ENCODE measurements around the gene ASAP2. TPM values are rescaled to one million over a fixed set of nuclear protein-coding genes. Genes with fewer than 3 reads are reported as not detected.
A peak's percentile ranks its signal among the peaks of the same experiment; 100 is the strongest.

The ASAP2 gene
- total and polyA plus RNA-seq, 9 of the 15 experiments (the other 6 are each of a cell fraction or from before 2014, with no cell fraction given): 0.06 to 4.3 (median 3.1) TPM

DNA sequence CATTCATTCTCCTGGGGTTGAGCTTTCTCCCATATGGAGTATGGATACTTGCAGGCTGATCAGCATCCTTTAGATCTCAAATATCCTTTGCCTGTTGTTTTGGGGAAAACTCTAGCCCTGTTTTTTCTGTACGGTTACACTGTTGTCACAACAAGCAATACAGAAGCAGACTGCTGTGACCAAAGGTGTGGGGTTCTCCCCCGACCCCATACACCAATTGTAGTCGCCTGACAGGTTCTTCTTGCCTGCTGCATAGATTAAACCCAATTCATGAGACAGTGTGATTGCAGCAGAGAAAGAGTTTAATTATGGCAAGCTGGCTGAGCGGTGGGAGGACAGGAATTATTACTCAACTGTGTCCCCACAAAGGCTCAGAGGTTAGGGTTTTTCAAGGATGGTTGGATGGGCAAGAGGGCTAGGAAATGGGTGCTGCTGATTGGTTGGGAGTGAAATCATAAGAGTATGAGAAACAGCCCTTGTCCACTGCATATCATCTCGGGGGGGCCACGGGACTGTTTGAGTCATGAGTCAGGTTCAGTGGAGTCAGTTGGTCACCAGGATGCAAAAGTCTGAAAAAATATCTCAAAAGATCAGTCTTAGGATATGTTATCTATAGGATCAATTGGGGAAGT, 176.1 kb downstream of the ASAP2 start:
- Histone ChIP-seq H3K4me3 (no peak overlapping the region), H3K79me2 (ENCODE audit: control insufficient read depth, insufficient read depth, low read length) (no peaks in the 10 kb centered on the region), H3K9me1 (ENCODE audit: control insufficient read depth, insufficient read depth, low read length) (no peaks in the 10 kb centered on the region), H3K27ac (ENCODE audit: extremely low read depth, low read depth, low read length) (no peak overlapping the region), H3K4me2 (ENCODE audit: insufficient read depth, low read length) (no peak overlapping the region), H3K9me3 (replicated peaks; ENCODE audit: control insufficient read depth, insufficient read depth, low read depth, low read length) (no peaks in the 10 kb centered on the region), H4K20me1 (replicated peaks; ENCODE audit: control insufficient read depth, insufficient read depth, low read length) (no peaks in the 10 kb centered on the region), H2AFZ (ENCODE audit: low read depth, low read length) (no peak overlapping the region), H3K9ac (ENCODE audit: insufficient read depth in 1 of 2, low read depth in 2 of 2, low read length in 2 of 2) (no peak overlapping the region), H3K36me3 (ENCODE audit: control insufficient read depth, insufficient read depth, low read length) (no peaks in the 10 kb centered on the region), H3K27me3 (ENCODE audit: control insufficient read depth in 2 of 2, insufficient read depth in 2 of 2, low read length in 2 of 2) (no peaks in the 10 kb centered on the region; a peak in 1 of 5 replicates), H3K4me1 (replicated peaks in 1 of 2; ENCODE audit: control insufficient read depth in 2 of 2, insufficient read depth in 2 of 2, low read length in 2 of 2) (peaks cover 4 to 10% of the 10 kb centered on the region in 2 experiments; a peak in 3 of 5 replicates)
- intact Hi-C loops (cut with micrococcal nuclease): no loop called here
- DNase-seq (ENCODE audit: extremely low read depth in 1 of 4, low spot score in 3 of 4) (no peak), ATAC-seq (no peak), FAIRE-seq (peak; percentile 11)
- 32% methylated on average over 6 of the region's 6 CpGs for WGBS (ENCODE audit: insufficient coverage, low coverage, missing lambda C conversion rate)
- in situ Hi-C loops (cut with MboI): no loop called here
- ChIA-PET POLR2A (no interaction called here), CTCF (ENCODE audit: low intra/inter-chr PET ratio) (no interaction called here)
- no TSS peak for BruUV-seq (replicated peaks)
- TF ChIP-seq JUN (IDR thresholded peaks at IDR 0.05; ENCODE audit: borderline replicate concordance, low read depth, low read length) (no peak), JUN (CRISPR knock-in tag; IDR thresholded peaks at IDR 0.05; ENCODE audit: borderline replicate concordance) (no peak), ZNF707 (CRISPR knock-in tag; conservative IDR thresholded peaks at IDR 0.05) (no peak), ZEB2 (IDR thresholded peaks at IDR 0.05) (no peak), MEF2A (IDR thresholded peaks at IDR 0.05; ENCODE audit: control insufficient read depth, low read depth, low read length) (no peak), NONO (IDR thresholded peaks at IDR 0.05; ENCODE audit: low read depth in 2 of 2, low read length in 1 of 2) (no peak), HDAC3 (IDR thresholded peaks at IDR 0.05; ENCODE audit: borderline replicate concordance, partially characterized antibody) (no peak), ZNF778 (CRISPR knock-in tag; IDR thresholded peaks at IDR 0.05) (no peak), NR4A1 (CRISPR knock-in tag; IDR thresholded peaks at IDR 0.05) (no peak), NR4A1 (tag; IDR thresholded peaks at IDR 0.05) (no peak), ZNF274 (IDR thresholded peaks at IDR 0.05; ENCODE audit: borderline replicate concordance, low read depth, low read length) (no peak), ZNF695 (CRISPR knock-in tag; IDR thresholded peaks at IDR 0.05) (no peak), HSF4 (CRISPR knock-in tag; IDR thresholded peaks at IDR 0.05; ENCODE audit: borderline replicate concordance) (no peak), ETS2 (tag; IDR thresholded peaks at IDR 0.05; ENCODE audit: borderline replicate concordance, poor library complexity, severe bottlenecking) (no peak)
- TF ChIP-seq, protein P1, sequence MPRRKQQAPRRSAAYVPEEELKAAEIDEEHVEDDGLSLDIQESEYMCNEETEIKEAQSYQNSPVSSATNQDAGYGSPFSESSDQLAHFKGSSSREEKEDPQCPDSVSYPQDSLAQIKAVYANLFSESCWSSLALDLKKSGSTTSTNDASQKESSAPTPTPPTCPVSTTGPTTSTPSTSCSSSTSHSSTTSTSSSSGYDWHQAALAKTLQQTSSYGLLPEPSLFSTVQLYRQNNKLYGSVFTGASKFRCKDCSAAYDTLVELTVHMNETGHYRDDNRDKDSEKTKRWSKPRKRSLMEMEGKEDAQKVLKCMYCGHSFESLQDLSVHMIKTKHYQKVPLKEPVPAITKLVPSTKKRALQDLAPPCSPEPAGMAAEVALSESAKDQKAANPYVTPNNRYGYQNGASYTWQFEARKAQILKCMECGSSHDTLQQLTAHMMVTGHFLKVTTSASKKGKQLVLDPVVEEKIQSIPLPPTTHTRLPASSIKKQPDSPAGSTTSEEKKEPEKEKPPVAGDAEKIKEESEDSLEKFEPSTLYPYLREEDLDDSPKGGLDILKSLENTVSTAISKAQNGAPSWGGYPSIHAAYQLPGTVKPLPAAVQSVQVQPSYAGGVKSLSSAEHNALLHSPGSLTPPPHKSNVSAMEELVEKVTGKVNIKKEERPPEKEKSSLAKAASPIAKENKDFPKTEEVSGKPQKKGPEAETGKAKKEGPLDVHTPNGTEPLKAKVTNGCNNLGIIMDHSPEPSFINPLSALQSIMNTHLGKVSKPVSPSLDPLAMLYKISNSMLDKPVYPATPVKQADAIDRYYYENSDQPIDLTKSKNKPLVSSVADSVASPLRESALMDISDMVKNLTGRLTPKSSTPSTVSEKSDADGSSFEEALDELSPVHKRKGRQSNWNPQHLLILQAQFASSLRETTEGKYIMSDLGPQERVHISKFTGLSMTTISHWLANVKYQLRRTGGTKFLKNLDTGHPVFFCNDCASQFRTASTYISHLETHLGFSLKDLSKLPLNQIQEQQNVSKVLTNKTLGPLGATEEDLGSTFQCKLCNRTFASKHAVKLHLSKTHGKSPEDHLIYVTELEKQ (CRISPR knock-in tag; IDR thresholded peaks at IDR 0.05): no peak
- TF ChIP-seq, protein P2, sequence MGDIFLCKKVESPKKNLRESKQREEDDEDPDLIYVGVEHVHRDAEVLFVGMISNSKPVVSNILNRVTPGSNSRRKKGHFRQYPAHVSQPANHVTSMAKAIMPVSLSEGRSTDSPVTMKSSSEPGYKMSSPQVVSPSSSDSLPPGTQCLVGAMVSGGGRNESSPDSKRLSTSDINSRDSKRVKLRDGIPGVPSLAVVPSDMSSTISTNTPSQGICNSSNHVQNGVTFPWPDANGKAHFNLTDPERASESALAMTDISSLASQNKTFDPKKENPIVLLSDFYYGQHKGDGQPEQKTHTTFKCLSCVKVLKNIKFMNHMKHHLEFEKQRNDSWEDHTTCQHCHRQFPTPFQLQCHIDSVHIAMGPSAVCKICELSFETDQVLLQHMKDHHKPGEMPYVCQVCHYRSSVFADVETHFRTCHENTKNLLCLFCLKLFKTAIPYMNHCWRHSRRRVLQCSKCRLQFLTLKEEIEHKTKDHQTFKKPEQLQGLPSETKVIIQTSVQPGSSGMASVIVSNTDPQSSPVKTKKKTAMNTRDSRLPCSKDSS (IDR thresholded peaks at IDR 0.05; ENCODE audit: low read depth, partially characterized antibody): no peak
- TF ChIP-seq, protein P3, sequence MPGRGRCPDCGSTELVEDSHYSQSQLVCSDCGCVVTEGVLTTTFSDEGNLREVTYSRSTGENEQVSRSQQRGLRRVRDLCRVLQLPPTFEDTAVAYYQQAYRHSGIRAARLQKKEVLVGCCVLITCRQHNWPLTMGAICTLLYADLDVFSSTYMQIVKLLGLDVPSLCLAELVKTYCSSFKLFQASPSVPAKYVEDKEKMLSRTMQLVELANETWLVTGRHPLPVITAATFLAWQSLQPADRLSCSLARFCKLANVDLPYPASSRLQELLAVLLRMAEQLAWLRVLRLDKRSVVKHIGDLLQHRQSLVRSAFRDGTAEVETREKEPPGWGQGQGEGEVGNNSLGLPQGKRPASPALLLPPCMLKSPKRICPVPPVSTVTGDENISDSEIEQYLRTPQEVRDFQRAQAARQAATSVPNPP (IDR thresholded peaks at IDR 0.05; ENCODE audit: borderline replicate concordance, insufficient read depth, insufficient read length): no peak
